Loucy (cell line): ENCODE data around the gene NDUFB7.

ENCODE experiments used
- CTCF ChIP-seq: fragments of 200-600 bp; sonication (generic); conservative IDR thresholded peaks from 2 replicates; pipeline ENCODE4 v1.5.1; 2014; ENCODE audit warnings: mild to moderate bottlenecking, antibody characterized with exemption, low read length
- EZH2phosphoT487 ChIP-seq: fragments of 200-600 bp; IDR thresholded peaks from 2 replicates; pipeline ENCODE4 v1.6.1; 2018; ENCODE audit warnings: antibody characterized with exemption, mild to moderate bottlenecking, moderate library complexity, borderline replicate concordance

GRCh38 chr19:14580623-14581237 lies 8.9 kb upstream of the NDUFB7 start:
- no peak for TF ChIP-seq CTCF
- no peak for TF ChIP-seq EZH2phosphoT487
